ENCODE data around the gene RBM47. TPM values are rescaled to one million over a fixed set of nuclear protein-coding genes. Genes with fewer than 3 reads are reported as not detected.
"Not testable (repeated sequence)": the region's sequence is repeated elsewhere in the genome, so short reads cannot be mapped to it uniquely, and the experiment has no call there.

RBM47 gene
- total RNA-seq, 1 donor from 2014 or later: 108 TPM

DNA sequence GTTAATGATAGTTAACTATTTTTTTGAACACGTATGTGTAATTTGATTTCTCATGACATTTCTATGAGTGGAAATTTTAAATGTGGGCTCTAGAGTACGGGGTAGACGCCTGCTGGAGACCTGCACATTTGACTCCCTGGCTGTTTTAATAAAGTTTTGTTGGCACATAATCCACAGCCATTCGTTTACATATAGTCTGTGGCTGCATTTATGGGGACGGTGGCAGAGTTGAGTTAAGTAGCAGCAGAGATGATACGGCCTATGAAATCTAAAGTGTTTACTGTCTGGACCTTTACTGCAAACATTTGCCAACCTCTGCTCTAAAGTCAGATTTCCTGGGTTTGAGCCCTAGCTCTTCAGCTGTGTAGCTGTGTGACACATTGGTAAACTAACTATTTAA is 175.8 kb downstream of the RBM47 start:
- H3K4me3 ChIP-seq: no peak overlapping the region
- H3K27ac ChIP-seq: no peak overlapping the region
- no peaks in the 10 kb centered on the region for H3K27me3 ChIP-seq (ENCODE audit: low read depth)
- ATAC-seq (no peak), DNase-seq (no peak)
- TF ChIP-seq, protein P1, sequence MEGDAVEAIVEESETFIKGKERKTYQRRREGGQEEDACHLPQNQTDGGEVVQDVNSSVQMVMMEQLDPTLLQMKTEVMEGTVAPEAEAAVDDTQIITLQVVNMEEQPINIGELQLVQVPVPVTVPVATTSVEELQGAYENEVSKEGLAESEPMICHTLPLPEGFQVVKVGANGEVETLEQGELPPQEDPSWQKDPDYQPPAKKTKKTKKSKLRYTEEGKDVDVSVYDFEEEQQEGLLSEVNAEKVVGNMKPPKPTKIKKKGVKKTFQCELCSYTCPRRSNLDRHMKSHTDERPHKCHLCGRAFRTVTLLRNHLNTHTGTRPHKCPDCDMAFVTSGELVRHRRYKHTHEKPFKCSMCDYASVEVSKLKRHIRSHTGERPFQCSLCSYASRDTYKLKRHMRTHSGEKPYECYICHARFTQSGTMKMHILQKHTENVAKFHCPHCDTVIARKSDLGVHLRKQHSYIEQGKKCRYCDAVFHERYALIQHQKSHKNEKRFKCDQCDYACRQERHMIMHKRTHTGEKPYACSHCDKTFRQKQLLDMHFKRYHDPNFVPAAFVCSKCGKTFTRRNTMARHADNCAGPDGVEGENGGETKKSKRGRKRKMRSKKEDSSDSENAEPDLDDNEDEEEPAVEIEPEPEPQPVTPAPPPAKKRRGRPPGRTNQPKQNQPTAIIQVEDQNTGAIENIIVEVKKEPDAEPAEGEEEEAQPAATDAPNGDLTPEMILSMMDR (IDR thresholded peaks at IDR 0.05): no peak
- intact Hi-C loops (cut with DNase I): no loop called here
- H3K4me1 ChIP-seq: peaks cover 14% of the 10 kb centered on the region
- H3K36me3 ChIP-seq: peaks cover 10% of the 10 kb centered on the region
- no peaks in the 10 kb centered on the region for H3K9me3 ChIP-seq

GRCh38 chr4:40448875-40449274 is 180.8 kb downstream of the RBM47 start:
- TF ChIP-seq, protein P1 (IDR thresholded peaks at IDR 0.05): no peak
- no peaks in the 10 kb centered on the region for H3K9me3 ChIP-seq
- no peak overlapping the region for H3K27ac ChIP-seq
- no peaks in the 10 kb centered on the region for H3K27me3 ChIP-seq (ENCODE audit: low read depth)
- peaks cover 10% of the 10 kb centered on the region for H3K36me3 ChIP-seq
- no peak overlapping the region for H3K4me3 ChIP-seq
- H3K4me1 ChIP-seq: peaks cover 14% of the 10 kb centered on the region
- DNase-seq: no peak
- peak; percentile 64 for ATAC-seq
- intact Hi-C loops (cut with DNase I): no loop called here

DNA sequence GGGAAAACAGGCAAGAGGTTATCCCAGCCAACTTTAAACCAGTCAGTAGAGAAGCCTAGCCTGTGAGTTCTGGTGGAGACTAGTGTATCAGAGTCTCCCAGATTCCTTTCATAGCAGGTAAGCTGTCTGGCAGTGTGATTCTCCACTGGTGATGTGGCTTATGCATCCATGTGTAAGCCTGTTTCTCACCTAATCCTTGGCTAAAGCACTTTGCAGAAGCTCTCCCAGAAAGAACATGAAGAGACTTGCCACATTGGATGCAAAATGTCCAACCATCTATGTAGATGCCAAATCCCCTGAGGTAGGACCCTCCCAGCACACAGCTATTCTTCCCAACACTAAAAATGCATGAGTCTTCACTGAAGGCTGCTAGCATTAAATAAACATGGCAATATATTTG is 182.8 kb downstream of the RBM47 start:
- H3K4me1 ChIP-seq: no peaks in the 10 kb centered on the region
- TF ChIP-seq, protein P1 (IDR thresholded peaks at IDR 0.05): no peak
- intact Hi-C loops (cut with DNase I): no loop called here
- no peak overlapping the region for H3K27ac ChIP-seq
- H3K4me3 ChIP-seq: no peak overlapping the region
- no peaks in the 10 kb centered on the region for H3K27me3 ChIP-seq (ENCODE audit: low read depth)
- no peaks in the 10 kb centered on the region for H3K9me3 ChIP-seq
- no peak for DNase-seq
- H3K36me3 ChIP-seq: peaks cover 10% of the 10 kb centered on the region
- ATAC-seq: peak in 1 of 2 donors; percentile 46

DNA sequence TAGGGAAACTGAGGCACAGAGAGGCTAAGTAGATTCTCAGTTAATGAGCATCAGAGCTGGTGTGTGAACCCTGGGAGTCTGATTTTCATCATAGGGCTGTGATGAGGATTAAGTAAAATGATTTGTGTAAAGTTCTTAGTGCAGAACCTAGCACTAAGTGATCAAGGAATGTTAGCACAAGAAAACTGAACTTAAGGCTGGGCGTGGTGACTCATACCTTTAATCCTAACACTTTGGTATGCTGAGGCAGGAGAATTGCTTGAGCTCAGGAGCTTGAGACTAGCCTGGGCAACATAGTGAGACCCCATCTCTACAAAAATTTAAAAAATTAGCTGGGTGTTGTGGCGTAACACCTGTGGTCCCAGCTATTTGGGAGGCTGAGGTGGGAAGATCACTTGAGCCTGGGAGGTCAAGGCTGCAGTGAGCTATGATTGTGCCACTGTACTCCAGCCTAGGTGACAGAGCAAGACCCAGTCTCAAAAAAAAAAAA is 183.4 kb downstream of the RBM47 start:
- H3K4me1 ChIP-seq; H3K36me3 ChIP-seq; H3K9me3 ChIP-seq; DNase-seq; intact Hi-C loops (cut with DNase I); H3K27ac ChIP-seq; H3K27me3 ChIP-seq (ENCODE audit: low read depth); H3K4me3 ChIP-seq: not testable (repeated sequence)
- ATAC-seq: peak in 1 of 2 donors; percentile 67

DNA sequence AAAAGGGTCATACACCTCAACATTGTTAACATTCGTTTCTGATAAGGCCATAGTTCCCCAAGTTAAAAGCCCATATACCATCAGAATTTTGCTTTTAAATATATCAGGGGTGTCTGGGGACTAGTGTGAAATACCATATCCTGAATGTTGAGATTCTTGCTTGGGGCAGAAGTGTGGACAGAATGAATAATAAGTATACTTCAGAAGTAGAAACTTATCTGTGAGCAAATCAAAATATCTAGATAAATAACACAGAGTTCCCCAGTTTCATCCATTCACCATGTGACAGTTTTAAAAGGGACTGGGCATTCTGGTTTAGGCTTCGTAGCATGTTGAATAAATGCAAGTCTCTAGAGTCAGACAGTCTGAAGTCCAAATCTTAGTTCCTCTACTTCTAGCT is 184.0 kb downstream of the RBM47 start:
- no peak for DNase-seq
- Histone ChIP-seq H3K27me3 (ENCODE audit: low read depth) (no peaks in the 10 kb centered on the region), H3K36me3 (peaks cover 10% of the 10 kb centered on the region), H3K9me3 (no peaks in the 10 kb centered on the region), H3K4me1 (no peaks in the 10 kb centered on the region), H3K4me3 (no peak overlapping the region), H3K27ac (no peak overlapping the region)
- intact Hi-C loops (cut with DNase I): no loop called here
- peak in 1 of 2 donors; percentile 70 for ATAC-seq
- TF ChIP-seq, protein P1 (IDR thresholded peaks at IDR 0.05): no peak

- Histone ChIP-seq H3K4me3 (no peak overlapping the region), H3K27me3 (ENCODE audit: low read depth) (no peaks in the 10 kb centered on the region), H3K36me3 (peaks cover 19% of the 10 kb centered on the region), H3K4me1 (no peaks in the 10 kb centered on the region), H3K27ac (no peak overlapping the region), H3K9me3 (no peaks in the 10 kb centered on the region)
- DNase-seq: no peak
- TF ChIP-seq, protein P1 (IDR thresholded peaks at IDR 0.05): no peak
- intact Hi-C loops (cut with DNase I): no loop called here
- ATAC-seq: no peak
Observed at GRCh38 chr4:40441430-40441829, 188.2 kb downstream of the RBM47 start.

All from lower lobe of right lung (tissue), 2 donors.